ENCODE measurements around the gene P2RY6. TPM values are rescaled to one million over a fixed set of nuclear protein-coding genes. Genes with fewer than 3 reads are reported as not detected.

The P2RY6 gene
- total and polyA plus RNA-seq, 8 donors: 0.29 to 2.9 (median 1.3) TPM; not detected in 3

- intact Hi-C loops (cut with DNase I; ENCODE audit: low total_unique reads): loop anchor here (10.0 kb wide), 1 partner anchor 101 kb away; no protein-coding TSS in a partner anchor
- no peak for TF ChIP-seq POLR2AphosphoS5 (IDR thresholded peaks at IDR 0.05)
- no peak for TF ChIP-seq CTCF (IDR thresholded peaks at IDR 0.05)
- TF ChIP-seq EP300 (IDR thresholded peaks at IDR 0.05): no peak
- TF ChIP-seq POLR2A (IDR thresholded peaks at IDR 0.05): no peak
- 68 to 89% (median 79%) methylated on average over 4 of the region's 4 CpGs for WGBS, 5 donors
- H3K4me3 ChIP-seq: no peak overlapping the region
- no peaks in the 10 kb centered on the region for H3K9me3 ChIP-seq
- no peak for DNase-seq
- H3K27me3 ChIP-seq: peaks cover 0 to 19% (median 0%) of the 10 kb centered on the region in 3 donors
- H3K4me1 ChIP-seq: peaks cover 9 to 25% (median 16%) of the 10 kb centered on the region in 4 donors
- H3K36me3 ChIP-seq: no peaks in the 10 kb centered on the region
- no peak overlapping the region for H3K27ac ChIP-seq
These were observed 21.3 kb downstream of the P2RY6 start for GRCh38 chr11:73293356-73293936.

- H3K9me3 ChIP-seq: no peaks in the 10 kb centered on the region
- H3K36me3 ChIP-seq: no peaks in the 10 kb centered on the region
- TF ChIP-seq POLR2A (IDR thresholded peaks at IDR 0.05) (no peak), EP300 (IDR thresholded peaks at IDR 0.05) (no peak), POLR2AphosphoS5 (IDR thresholded peaks at IDR 0.05) (no peak), CTCF (IDR thresholded peaks at IDR 0.05) (no peak)
- peaks cover 0 to 19% (median 0%) of the 10 kb centered on the region in 3 donors for H3K27me3 ChIP-seq
- intact Hi-C loops (cut with DNase I; ENCODE audit: low total_unique reads): loop anchor here (10.0 kb wide), 1 partner anchor 100 kb away; no protein-coding TSS in a partner anchor
- no peak overlapping the region for H3K4me3 ChIP-seq
- no peak for DNase-seq
- H3K4me1 ChIP-seq: peaks cover 0 to 14% (median 6%) of the 10 kb centered on the region in 4 donors
- no peak overlapping the region for H3K27ac ChIP-seq
These were observed 22.5 kb downstream of the P2RY6 start for GRCh38 chr11:73294604-73295003.

- 37 to 40% (median 37%) methylated on average over 12 of the region's 12 CpGs for WGBS, 5 donors
These were observed 23.3 kb downstream of the P2RY6 start for GRCh38 chr11:73295241-73295995.

GRCh38 chr11:73295996-73296318, 23.8 kb downstream of the P2RY6 start:
- H3K27me3 ChIP-seq: peaks cover 0 to 22% (median 0%) of the 10 kb centered on the region in 3 donors
- TF ChIP-seq POLR2AphosphoS5 (IDR thresholded peaks at IDR 0.05): no peak
- no peak for TF ChIP-seq CTCF (IDR thresholded peaks at IDR 0.05)
- no peak for TF ChIP-seq EP300 (IDR thresholded peaks at IDR 0.05)
- TF ChIP-seq POLR2A (IDR thresholded peaks at IDR 0.05): no peak
- H3K27ac ChIP-seq: no peak overlapping the region
- DNase-seq: no peak
- peaks cover 0 to 10% (median 3%) of the 10 kb centered on the region in 4 donors for H3K4me1 ChIP-seq
- 89 to 96% (median 93%) methylated on average over 3 of the region's 3 CpGs for WGBS, 5 donors
- no peaks in the 10 kb centered on the region for H3K36me3 ChIP-seq
- intact Hi-C loops (cut with DNase I; ENCODE audit: low total_unique reads): loop anchor here (10.0 kb wide), 1 partner anchor 99 kb away; no protein-coding TSS in a partner anchor
- no peak overlapping the region for H3K4me3 ChIP-seq
- H3K9me3 ChIP-seq: no peaks in the 10 kb centered on the region

More at GRCh38 chr11:73295241-73295995, 23.3 kb downstream of the P2RY6 start:
- Histone ChIP-seq H3K4me3 (no peak overlapping the region), H3K4me1 (peaks cover 0 to 10% (median 3%) of the 10 kb centered on the region in 4 donors), H3K27ac (no peak overlapping the region), H3K9me3 (no peaks in the 10 kb centered on the region), H3K27me3 (peaks cover 0 to 22% (median 0%) of the 10 kb centered on the region in 3 donors), H3K36me3 (no peaks in the 10 kb centered on the region)
- peak; percentile 72 to 83 for DNase-seq
- intact Hi-C loops (cut with DNase I; ENCODE audit: low total_unique reads): loop anchor here (10.0 kb wide), 1 partner anchor 99 kb away; no protein-coding TSS in a partner anchor
- TF ChIP-seq CTCF (IDR thresholded peaks at IDR 0.05) (peak in 5 of 7 experiments; percentile 72 to 89 (median 82)), POLR2AphosphoS5 (IDR thresholded peaks at IDR 0.05) (no peak)

Data from stomach (tissue), 9 donors.